Upper lobe of left lung (tissue), 6 donors: Measurements from ENCODE around the gene PON3. TPM values are rescaled to one million over a fixed set of nuclear protein-coding genes. Genes with fewer than 3 reads are reported as not detected.

Experiments
- ATAC-seq, 2 donors: fragments of 200-7000 bp; cut with Tn5 transposase; one replicate each; pipeline ENCODE4 v1.9.1; 2022; ENCODE audit warnings: mild to moderate bottlenecking in 2 of 2, moderate library complexity in 2 of 2; ENCODE audit not compliant: low FRiP score in 2 of 2
- DNase-seq, 2 donors: peaks; one replicate each; pipeline ENCODE4 v3.0.0-alpha.2; 2019 to 2020
- H3K27ac ChIP-seq, 4 donors: fragments of 200-600 bp; sonication (generic); one replicate each; pipeline ENCODE4 v1.5.1; 2016 to 2019
- H3K27me3 ChIP-seq, 4 donors: fragments of 200-600 bp; sonication (generic); one replicate each; pipeline ENCODE4 v1.5.1; 2017 to 2019
- H3K36me3 ChIP-seq, 4 donors: fragments of 200-600 bp; sonication (generic); one replicate each; pipeline ENCODE4 v1.5.1; 2016 to 2019
- H3K4me1 ChIP-seq, 4 donors: fragments of 200-600 bp; sonication (generic); one replicate each; pipeline ENCODE4 v1.5.1; 2018 to 2019
- H3K4me3 ChIP-seq, 4 donors: fragments of 200-600 bp; sonication (generic); one replicate each; pipeline ENCODE4 v1.5.1; 2017 to 2019; ENCODE audit warnings: mild to moderate bottlenecking in 2 of 4, moderate library complexity in 1 of 4
- H3K9me3 ChIP-seq, 4 donors: fragments of 200-600 bp; sonication (generic); one replicate each; pipeline ENCODE4 v1.5.1; 2018 to 2019
- EP300 ChIP-seq, 4 donors: sonication (generic); formaldehyde crosslinking; IDR thresholded peaks; one replicate each; pipeline ENCODE4 v1.5.1; 2017; ENCODE audit warnings: antibody characterized with exemption in 4 of 4, control low read depth in 2 of 4
- POLR2A ChIP-seq, 4 donors: fragments of 450-650 bp; IDR thresholded peaks; one replicate each; pipeline ENCODE4 v1.5.1; 2016 to 2017; ENCODE audit warnings: antibody characterized with exemption in 4 of 4, mild to moderate bottlenecking in 2 of 4
- POLR2AphosphoS5 ChIP-seq, 2 donors: sonication (generic); formaldehyde crosslinking; IDR thresholded peaks; one replicate each; pipeline ENCODE4 v1.5.1; 2017; ENCODE audit warnings: antibody characterized with exemption in 2 of 2
- WGBS, 2 donors: methylation state at CpG; one replicate each; pipeline ENCODE4 v1.1.5; 2017 to 2018; 5-methylcytosine and 5-hydroxymethylcytosine counted together
- small RNA-seq, 4 donors: library from RNA; depleted of rRNA; stranded (forward); fragments of <200 nt; gene quantifications; one replicate each; pipeline ENCODE3, GENCODE V24; 2016
- total RNA-seq, 6 donors: library from RNA; depleted of rRNA in 4 of 6; stranded (reverse); fragments of >200 nt in 4 of 6; gene quantifications; one replicate each; pipeline versions ENCODE4 v1.1.0 to v1.2.1, GENCODE V29; 2016 to 2021
- TF ChIP-seq, protein P1 (sequence below), 6 experiments: fragments of 450-650 bp in 4 of 6; fragments of 200-600 bp in 2 of 6; sonication (generic) in 2 of 6; IDR thresholded peaks; one replicate each; pipeline ENCODE4 v1.5.1; 2016 to 2019; ENCODE audit warnings: antibody characterized with exemption in 6 of 6
- donor health status: DM: no; HTN: no; CAD: no; lungs with moderate emphysema.
- donor health status: DM: no; HTN: yes; CAD: no; lungs with severe emphysema.

PON3 gene
- total RNA-seq, 6 donors from 2014 or later, result 10.4 to 67.2 (median 23.2) TPM

DNA sequence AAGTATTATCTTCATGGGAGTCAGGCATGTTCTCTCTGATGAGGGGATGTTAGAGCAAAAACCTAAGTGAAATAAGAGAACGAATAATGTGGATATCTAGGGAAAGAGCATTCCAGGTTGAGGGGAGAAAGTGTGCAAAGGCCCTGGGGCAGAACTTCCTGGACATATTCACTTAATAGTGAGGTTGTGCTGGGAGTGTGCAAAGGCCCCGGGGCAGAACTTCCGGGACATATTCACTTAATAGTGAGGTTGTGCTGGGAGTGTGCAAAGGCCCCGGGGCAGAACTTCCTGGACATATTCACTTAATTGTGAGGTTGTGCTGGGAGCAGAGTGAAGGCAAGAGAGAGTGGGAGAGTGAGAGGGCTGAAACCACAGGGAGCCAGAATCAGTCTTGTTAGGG is 83.6 kb downstream of the PON3 start:
- H3K9me3 ChIP-seq, result no peaks in the 10 kb centered on the region
- ATAC-seq, result no peak
- no peak for DNase-seq

DNA sequence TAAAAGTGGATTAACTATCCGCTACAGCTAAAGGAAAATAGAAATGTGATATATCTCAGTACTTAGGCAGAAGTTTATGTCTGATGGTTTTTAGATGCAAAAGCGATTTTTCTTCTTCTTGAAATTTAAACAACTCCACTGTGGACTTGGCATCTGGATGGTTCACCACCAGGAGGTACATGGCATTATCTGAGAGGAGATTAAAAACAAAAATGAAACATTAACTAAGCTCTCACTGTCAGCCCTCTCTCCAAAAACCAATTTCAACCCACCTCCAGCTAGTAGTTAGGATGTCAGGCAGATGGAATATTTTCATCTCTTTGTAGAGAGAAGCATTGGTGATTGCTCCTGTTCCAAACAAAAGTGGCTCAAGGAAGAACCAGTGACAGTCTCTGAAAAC is 84.8 kb downstream of the PON3 start:
- no peak overlapping the region for H3K27ac ChIP-seq
- WGBS, 2 donors, result 87 to 96% methylated on average over 2 of the region's 2 CpGs
- DNase-seq (no peak), ATAC-seq (no peak)
- no peaks in the 10 kb centered on the region for H3K27me3 ChIP-seq
- no peaks in the 10 kb centered on the region for H3K9me3 ChIP-seq
- H3K36me3 ChIP-seq, result no peaks in the 10 kb centered on the region
- no peaks in the 10 kb centered on the region for H3K4me1 ChIP-seq
- TF ChIP-seq POLR2A (IDR thresholded peaks at IDR 0.05) (no peak), POLR2AphosphoS5 (IDR thresholded peaks at IDR 0.05) (no peak)
- H3K4me3 ChIP-seq, result no peak overlapping the region

More for the DNA sequence above, 83.6 kb downstream of the PON3 start:
- TF ChIP-seq EP300 (IDR thresholded peaks at IDR 0.05) (no peak), POLR2AphosphoS5 (IDR thresholded peaks at IDR 0.05) (no peak), POLR2A (IDR thresholded peaks at IDR 0.05) (no peak)
- TF ChIP-seq, protein P1, sequence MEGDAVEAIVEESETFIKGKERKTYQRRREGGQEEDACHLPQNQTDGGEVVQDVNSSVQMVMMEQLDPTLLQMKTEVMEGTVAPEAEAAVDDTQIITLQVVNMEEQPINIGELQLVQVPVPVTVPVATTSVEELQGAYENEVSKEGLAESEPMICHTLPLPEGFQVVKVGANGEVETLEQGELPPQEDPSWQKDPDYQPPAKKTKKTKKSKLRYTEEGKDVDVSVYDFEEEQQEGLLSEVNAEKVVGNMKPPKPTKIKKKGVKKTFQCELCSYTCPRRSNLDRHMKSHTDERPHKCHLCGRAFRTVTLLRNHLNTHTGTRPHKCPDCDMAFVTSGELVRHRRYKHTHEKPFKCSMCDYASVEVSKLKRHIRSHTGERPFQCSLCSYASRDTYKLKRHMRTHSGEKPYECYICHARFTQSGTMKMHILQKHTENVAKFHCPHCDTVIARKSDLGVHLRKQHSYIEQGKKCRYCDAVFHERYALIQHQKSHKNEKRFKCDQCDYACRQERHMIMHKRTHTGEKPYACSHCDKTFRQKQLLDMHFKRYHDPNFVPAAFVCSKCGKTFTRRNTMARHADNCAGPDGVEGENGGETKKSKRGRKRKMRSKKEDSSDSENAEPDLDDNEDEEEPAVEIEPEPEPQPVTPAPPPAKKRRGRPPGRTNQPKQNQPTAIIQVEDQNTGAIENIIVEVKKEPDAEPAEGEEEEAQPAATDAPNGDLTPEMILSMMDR (IDR thresholded peaks at IDR 0.05), result no peak
- no peaks in the 10 kb centered on the region for H3K27me3 ChIP-seq
- H3K36me3 ChIP-seq, result no peaks in the 10 kb centered on the region
- no peak overlapping the region for H3K4me3 ChIP-seq
- no peaks in the 10 kb centered on the region for H3K4me1 ChIP-seq
- 94 to 97% methylated on average over 4 of the region's 4 CpGs for WGBS, 2 donors
- no peak overlapping the region for H3K27ac ChIP-seq

GRCh38 chr7:95309951-95310350 is 86.2 kb downstream of the PON3 start:
- Histone ChIP-seq H3K27me3 (no peaks in the 10 kb centered on the region), H3K9me3 (no peaks in the 10 kb centered on the region), H3K4me3 (no peak overlapping the region), H3K27ac (no peak overlapping the region), H3K36me3 (no peaks in the 10 kb centered on the region), H3K4me1 (no peaks in the 10 kb centered on the region)
- TF ChIP-seq, protein P1 (IDR thresholded peaks at IDR 0.05), result no peak
- TF ChIP-seq POLR2A (IDR thresholded peaks at IDR 0.05), result no peak
- no peak for TF ChIP-seq POLR2AphosphoS5 (IDR thresholded peaks at IDR 0.05)
- TF ChIP-seq EP300 (IDR thresholded peaks at IDR 0.05), result no peak
- no peak for ATAC-seq
- no peak for DNase-seq
- 88 to 92% methylated on average over 2 of the region's 2 CpGs for WGBS, 2 donors

Small RNA genes lying within 50 kb of the gene (small RNA-seq; reads per million reads assigned to genes)
- gene AC004022.2, result 0 reads per million in 4 donors

Other genes starting within 250 kb of the PON3 start
- gene PON1, start 71.8 kb downstream of the PON3 start, total RNA-seq, result 1 to 10 TPM in 2 of 6 donors, under 1 TPM in 2, not detected in 2; 0.20 to 1.7 (median 0.82) TPM
- gene PON2, start 38.7 kb upstream of the PON3 start, total RNA-seq, result 100 to 1,000 TPM; 128 to 476 (median 197) TPM
- 1 to 10 TPM in 3 of 6 donors, under 1 TPM in 2, not detected in 1; 0.20 to 2.4 (median 1.0) TPM for gene ASB4, start 89.6 kb upstream of the PON3 start, total RNA-seq
- 100 to 1,000 TPM; 111 to 427 (median 160) TPM for gene PDK4, start 200.1 kb upstream of the PON3 start, total RNA-seq